ENCODE results near the gene ZNF485.

ZNF485 gene

DNA sequence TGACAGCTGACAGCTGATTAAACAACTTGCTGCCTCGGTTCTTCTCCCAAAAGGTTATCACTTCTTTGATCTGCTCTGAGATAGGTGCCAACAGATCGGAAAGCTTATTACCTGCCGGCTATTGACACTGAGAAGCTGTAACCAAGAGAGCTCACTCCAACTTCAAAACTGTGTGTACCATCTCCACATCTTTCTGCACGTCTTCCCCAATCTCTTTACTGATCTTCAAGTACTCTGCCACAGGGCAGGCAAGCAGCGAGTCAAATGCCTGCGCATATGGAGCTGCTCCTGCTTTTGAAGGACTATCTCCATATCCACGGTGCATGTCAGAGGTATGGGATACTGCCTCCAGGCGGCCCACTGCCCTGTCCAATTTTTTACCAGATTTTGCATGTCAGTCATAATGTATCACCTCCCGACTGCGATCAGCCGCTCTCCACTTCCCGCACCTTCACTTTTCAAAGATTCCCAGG lies 352 bp upstream of the ZNF485 start:
- Histone ChIP-seq H4K91ac (ENCODE audit: low read depth, low read length) (no peak overlapping the region), H3K18ac (ENCODE audit: low read length) (no peak overlapping the region), H3K79me1 (ENCODE audit: low read length) (peaks cover 2% of the 10 kb centered on the region), H2AK5ac (ENCODE audit: low read length) (no peak overlapping the region), H2BK120ac (ENCODE audit: insufficient read depth, low read length, poor library complexity) (no peak overlapping the region), H2BK12ac (ENCODE audit: low read length) (no peak overlapping the region), H3K4me1 (ENCODE audit: control insufficient read depth in 1 of 2, insufficient read depth in 2 of 2, low read length in 2 of 2) (peaks cover 0 to 6% of the 10 kb centered on the region in 2 experiments), H3K4ac (ENCODE audit: low read depth, low read length) (no peak overlapping the region), H3K23ac (ENCODE audit: low read length) (no peak overlapping the region), H4K8ac (ENCODE audit: low read depth, low read length) (peak overlapping the region; percentile 49), H4K12ac (ENCODE audit: low read depth, low read length) (no peak overlapping the region), H3K9me3 (ENCODE audit: insufficient read depth, low read depth, low read length) (peaks cover 9% of the 10 kb centered on the region), H3K4me2 (ENCODE audit: low read length) (peak overlapping the region; percentile 93), H3K36me3 (ENCODE audit: control insufficient read depth in 1 of 2, insufficient read depth in 2 of 2, low read length in 2 of 2) (no peaks in the 10 kb centered on the region), H3K27me3 (ENCODE audit: insufficient read depth, low read length) (no peaks in the 10 kb centered on the region), H3K27ac (ENCODE audit: low read depth, low read length) (no peak overlapping the region), H3K14ac (ENCODE audit: low read length) (no peak overlapping the region), H2AFZ (ENCODE audit: insufficient read depth, low read length, poor library complexity) (no peak overlapping the region), H2BK5ac (ENCODE audit: low read depth, low read length, poor library complexity) (no peak overlapping the region), H3K79me2 (ENCODE audit: control insufficient read depth, insufficient read depth, low read length, poor library complexity) (no peaks in the 10 kb centered on the region), H3K9ac (ENCODE audit: low read length) (no peak overlapping the region), H3K4me3 (ENCODE audit: low read depth, low read length) (no peak overlapping the region)
- DNase-seq, result no peak
- no CpG with 5 or more reads among the region's 12 CpGs for WGBS (ENCODE audit: extremely low coverage, insufficient coverage, insufficient read length)

DNA sequence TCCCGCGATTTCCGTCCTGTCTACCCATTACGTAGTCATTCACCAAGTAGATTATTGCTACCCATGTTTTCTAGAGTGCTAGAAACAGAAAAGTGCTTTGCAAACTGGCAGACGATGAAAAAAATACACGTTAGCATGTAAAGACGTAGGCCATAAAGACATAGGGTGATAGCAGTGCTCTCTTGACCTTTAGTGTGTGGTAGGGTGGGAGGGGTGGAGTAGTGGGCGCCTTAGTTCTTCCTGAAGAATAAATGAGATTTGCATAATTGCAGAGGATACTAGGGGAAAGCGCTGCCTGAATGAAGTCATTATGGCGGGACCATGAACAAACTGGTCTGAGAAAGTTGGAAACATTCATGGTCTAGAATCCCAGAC lies 948 bp downstream of the ZNF485 start:
- H3K14ac ChIP-seq (ENCODE audit: low read length), result no peak overlapping the region
- no peak overlapping the region for H3K4me3 ChIP-seq (ENCODE audit: low read depth, low read length)
- peaks cover 4% of the 10 kb centered on the region for H3K9me3 ChIP-seq (ENCODE audit: insufficient read depth, low read depth, low read length)
- no peak overlapping the region for H3K9ac ChIP-seq (ENCODE audit: low read length)
- no peak overlapping the region for H2BK5ac ChIP-seq (ENCODE audit: low read depth, low read length, poor library complexity)
- H3K23ac ChIP-seq (ENCODE audit: low read length), result no peak overlapping the region
- peak overlapping the region; percentile 93 for H3K4me2 ChIP-seq (ENCODE audit: low read length)
- no peak overlapping the region for H3K27ac ChIP-seq (ENCODE audit: low read depth, low read length)
- H3K36me3 ChIP-seq (ENCODE audit: control insufficient read depth in 1 of 2, insufficient read depth in 2 of 2, low read length in 2 of 2), result no peaks in the 10 kb centered on the region
- H4K12ac ChIP-seq (ENCODE audit: low read depth, low read length), result no peak overlapping the region
- H2BK120ac ChIP-seq (ENCODE audit: insufficient read depth, low read length, poor library complexity), result no peak overlapping the region
- H2AFZ ChIP-seq (ENCODE audit: insufficient read depth, low read length, poor library complexity), result no peak overlapping the region
- H3K27me3 ChIP-seq (ENCODE audit: insufficient read depth, low read length), result no peaks in the 10 kb centered on the region
- no peak overlapping the region for H2AK5ac ChIP-seq (ENCODE audit: low read length)
- H3K4me1 ChIP-seq (ENCODE audit: control insufficient read depth in 1 of 2, insufficient read depth in 2 of 2, low read length in 2 of 2), result peaks cover 0 to 6% of the 10 kb centered on the region in 2 experiments
- no peak overlapping the region for H2BK12ac ChIP-seq (ENCODE audit: low read length)
- no CpG with 5 or more reads among the region's 10 CpGs for WGBS (ENCODE audit: extremely low coverage, insufficient coverage, insufficient read length)
- no peak for DNase-seq
- no peak overlapping the region for H4K8ac ChIP-seq (ENCODE audit: low read depth, low read length)
- H3K79me2 ChIP-seq (ENCODE audit: control insufficient read depth, insufficient read depth, low read length, poor library complexity), result no peaks in the 10 kb centered on the region
- H3K79me1 ChIP-seq (ENCODE audit: low read length), result peaks cover 2% of the 10 kb centered on the region
- no peak overlapping the region for H3K4ac ChIP-seq (ENCODE audit: low read depth, low read length)
- H3K18ac ChIP-seq (ENCODE audit: low read length), result no peak overlapping the region
- H4K91ac ChIP-seq (ENCODE audit: low read depth, low read length), result no peak overlapping the region

DNA sequence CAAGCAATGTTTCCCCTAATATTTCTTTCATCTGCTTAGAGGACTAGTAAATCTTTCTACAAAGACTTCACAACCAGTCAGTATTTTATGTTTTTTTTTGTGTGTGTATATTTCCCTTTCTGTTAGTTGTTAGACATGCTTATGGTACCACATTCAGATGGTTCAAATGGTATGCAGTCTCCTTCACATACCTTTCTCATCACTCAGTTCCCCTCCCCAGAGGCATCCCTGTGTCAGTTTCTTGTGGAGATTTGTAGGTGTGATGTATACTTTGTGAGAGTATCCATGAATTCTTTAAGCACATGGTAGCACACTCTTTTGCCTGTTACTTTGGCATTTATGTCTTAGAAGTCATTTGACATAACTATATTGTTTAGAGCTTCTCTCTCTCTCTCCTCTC lies 4.4 kb downstream of the ZNF485 start:
- H4K8ac ChIP-seq (ENCODE audit: low read depth, low read length), result no peak overlapping the region
- no peak overlapping the region for H3K4me2 ChIP-seq (ENCODE audit: low read length)
- H3K79me2 ChIP-seq (ENCODE audit: control insufficient read depth, insufficient read depth, low read length, poor library complexity), result no peaks in the 10 kb centered on the region
- H2BK12ac ChIP-seq (ENCODE audit: low read length), result no peak overlapping the region
- no peaks in the 10 kb centered on the region for H3K36me3 ChIP-seq (ENCODE audit: control insufficient read depth in 1 of 2, insufficient read depth in 2 of 2, low read length in 2 of 2)
- H2BK5ac ChIP-seq (ENCODE audit: low read depth, low read length, poor library complexity), result no peak overlapping the region
- no peak overlapping the region for H4K12ac ChIP-seq (ENCODE audit: low read depth, low read length)
- no peak overlapping the region for H4K91ac ChIP-seq (ENCODE audit: low read depth, low read length)
- no peak overlapping the region for H3K18ac ChIP-seq (ENCODE audit: low read length)
- H3K23ac ChIP-seq (ENCODE audit: low read length), result no peak overlapping the region
- no peak overlapping the region for H2BK120ac ChIP-seq (ENCODE audit: insufficient read depth, low read length, poor library complexity)
- H3K4me3 ChIP-seq (ENCODE audit: low read depth, low read length), result no peak overlapping the region
- H3K9ac ChIP-seq (ENCODE audit: low read length), result no peak overlapping the region
- H3K4ac ChIP-seq (ENCODE audit: low read depth, low read length), result no peak overlapping the region
- peaks cover 0 to 6% of the 10 kb centered on the region in 2 experiments for H3K4me1 ChIP-seq (ENCODE audit: control insufficient read depth in 1 of 2, insufficient read depth in 2 of 2, low read length in 2 of 2)
- no peak overlapping the region for H3K27ac ChIP-seq (ENCODE audit: low read depth, low read length)
- H3K79me1 ChIP-seq (ENCODE audit: low read length), result peaks cover 2% of the 10 kb centered on the region
- H3K14ac ChIP-seq (ENCODE audit: low read length), result no peak overlapping the region
- H2AFZ ChIP-seq (ENCODE audit: insufficient read depth, low read length, poor library complexity), result no peak overlapping the region
- no peak for DNase-seq
- no peaks in the 10 kb centered on the region for H3K9me3 ChIP-seq (ENCODE audit: insufficient read depth, low read depth, low read length)
- H2AK5ac ChIP-seq (ENCODE audit: low read length), result no peak overlapping the region
- no peaks in the 10 kb centered on the region for H3K27me3 ChIP-seq (ENCODE audit: insufficient read depth, low read length)

DNA sequence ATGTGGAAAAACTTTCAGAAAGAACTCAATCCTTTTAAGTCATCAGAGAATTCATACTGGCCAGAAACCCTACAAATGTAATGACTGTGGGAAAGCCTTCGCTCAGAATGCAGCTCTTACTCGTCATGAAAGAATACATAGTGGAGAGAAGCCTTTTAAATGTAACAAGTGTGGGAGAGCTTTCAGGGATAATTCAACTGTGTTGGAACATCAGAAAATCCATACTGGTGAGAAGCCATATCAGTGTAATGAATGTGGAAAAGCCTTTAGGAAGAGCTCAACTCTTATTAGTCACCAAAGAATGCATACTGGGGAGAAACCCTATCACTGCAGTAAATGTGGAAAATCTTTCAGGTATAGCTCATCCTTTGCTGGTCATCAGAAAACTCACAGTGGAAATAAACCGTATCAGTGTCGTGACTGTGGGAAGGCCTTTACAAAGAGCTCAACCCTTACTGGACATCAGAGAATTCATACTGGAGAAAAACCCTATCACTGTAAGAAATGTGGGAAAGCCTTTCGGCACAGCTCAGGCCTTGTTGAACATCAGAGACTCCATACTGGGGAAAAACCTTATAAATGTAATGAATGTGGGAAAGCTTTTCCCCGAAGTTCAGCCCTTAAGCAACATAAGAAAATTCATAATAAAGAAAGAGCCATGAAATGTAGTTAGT lies 10.6 kb downstream of the ZNF485 start:
- Histone ChIP-seq H2BK5ac (ENCODE audit: low read depth, low read length, poor library complexity) (no peak overlapping the region), H4K91ac (ENCODE audit: low read depth, low read length) (no peak overlapping the region), H3K4me2 (ENCODE audit: low read length) (no peak overlapping the region), H3K4ac (ENCODE audit: low read depth, low read length) (no peak overlapping the region), H3K4me1 (ENCODE audit: control insufficient read depth in 1 of 2, insufficient read depth in 2 of 2, low read length in 2 of 2) (no peaks in the 10 kb centered on the region), H3K27ac (ENCODE audit: low read depth, low read length) (no peak overlapping the region), H2AFZ (ENCODE audit: insufficient read depth, low read length, poor library complexity) (no peak overlapping the region), H3K79me1 (ENCODE audit: low read length) (no peaks in the 10 kb centered on the region), H3K36me3 (ENCODE audit: control insufficient read depth in 1 of 2, insufficient read depth in 2 of 2, low read length in 2 of 2) (no peaks in the 10 kb centered on the region), H2BK120ac (ENCODE audit: insufficient read depth, low read length, poor library complexity) (no peak overlapping the region), H3K14ac (ENCODE audit: low read length) (no peak overlapping the region), H3K9ac (ENCODE audit: low read length) (no peak overlapping the region), H3K27me3 (ENCODE audit: insufficient read depth, low read length) (no peaks in the 10 kb centered on the region), H3K79me2 (ENCODE audit: control insufficient read depth, insufficient read depth, low read length, poor library complexity) (no peaks in the 10 kb centered on the region), H2AK5ac (ENCODE audit: low read length) (no peak overlapping the region), H3K18ac (ENCODE audit: low read length) (no peak overlapping the region), H4K8ac (ENCODE audit: low read depth, low read length) (no peak overlapping the region), H3K23ac (ENCODE audit: low read length) (no peak overlapping the region), H4K12ac (ENCODE audit: low read depth, low read length) (no peak overlapping the region), H3K4me3 (ENCODE audit: low read depth, low read length) (no peak overlapping the region), H3K9me3 (ENCODE audit: insufficient read depth, low read depth, low read length) (peaks cover 1% of the 10 kb centered on the region), H2BK12ac (ENCODE audit: low read length) (no peak overlapping the region)
- WGBS (ENCODE audit: extremely low coverage, insufficient coverage, insufficient read length), result no CpG with 5 or more reads among the region's 6 CpGs
- DNase-seq, result no peak
